ENCODE data around the gene HMGCS2. TPM values are rescaled to one million over a fixed set of nuclear protein-coding genes. Genes with fewer than 3 reads are reported as not detected.

HMGCS2 gene
- total RNA-seq, 1 experiment from 2014 or later, result 10.2 TPM

DNA sequence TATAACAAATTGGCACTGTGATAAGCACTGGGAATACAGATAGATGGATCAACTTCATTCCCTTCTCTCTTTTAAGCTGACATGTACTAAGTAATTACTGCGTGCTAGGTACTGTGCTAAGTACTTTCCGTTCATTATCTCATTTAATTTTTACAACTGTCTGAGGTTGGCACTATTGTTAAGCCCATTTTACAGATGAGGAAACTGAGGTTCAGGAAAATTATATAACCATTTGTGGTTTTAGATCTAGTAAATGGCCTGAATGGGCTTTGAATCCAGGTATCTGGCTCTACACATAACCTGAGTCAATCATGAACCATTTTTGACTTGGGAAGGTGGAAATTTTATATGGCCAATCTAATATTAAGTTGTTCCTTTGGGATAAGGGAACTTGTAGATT lies 3.6 kb upstream of the HMGCS2 start:
- no peaks in the 10 kb centered on the region for H3K36me3 ChIP-seq (ENCODE audit: control insufficient read depth, insufficient read depth, low read length)
- Mint-ChIP-seq H3K27ac (ENCODE audit: unreplicated experiment) (no peak overlapping the region), H3K4me1 (ENCODE audit: low read depth, unreplicated experiment) (peaks cover 22% of the 10 kb centered on the region), H3K27me3 (ENCODE audit: insufficient read depth, unreplicated experiment) (no peaks in the 10 kb centered on the region), H3K4me3 (ENCODE audit: unreplicated experiment) (no peak overlapping the region), H3K36me3 (ENCODE audit: insufficient read depth, unreplicated experiment) (peaks cover 3% of the 10 kb centered on the region), H3K9me3 (ENCODE audit: unreplicated experiment) (no peaks in the 10 kb centered on the region)
- H3K27me3 ChIP-seq (replicated peaks; ENCODE audit: control insufficient read depth, insufficient read depth, low read length), result no peaks in the 10 kb centered on the region
- H3K4me1 ChIP-seq, result peaks cover 84% of the 10 kb centered on the region
- no peak overlapping the region for H3K4me3 ChIP-seq (ENCODE audit: low read depth, low read length)
- ChIA-PET POLR2A (no interaction called here), CTCF (interaction anchor here (1.3 kb wide), 1 partner anchor 27 kb away, joined by 3 read pairs; no protein-coding TSS in a partner anchor)
- H3K9me3 ChIP-seq, result no peaks in the 10 kb centered on the region
- BruUV-seq (replicated peaks), result no TSS peak
- no peak for DNase-seq
- TF ChIP-seq CTCF (IDR thresholded peaks at IDR 0.05; ENCODE audit: insufficient read depth in 1 of 2, low read depth in 1 of 2, low read length in 1 of 2, severe bottlenecking in 1 of 2, unreplicated experiment in 1 of 2), result no peak
- intact Hi-C loops (cut with micrococcal nuclease; ENCODE audit: unreplicated experiment), result no loop called here

GRCh38 chr1:119771770-119772169 lies 3.1 kb upstream of the HMGCS2 start:
- intact Hi-C loops (cut with micrococcal nuclease; ENCODE audit: unreplicated experiment), result loop anchor here (1.0 kb wide), 1 partner anchor 24 kb away; no protein-coding TSS in a partner anchor
- H3K36me3 Mint-ChIP-seq (ENCODE audit: insufficient read depth, unreplicated experiment), result peaks cover 8% of the 10 kb centered on the region
- no peaks in the 10 kb centered on the region for H3K9me3 Mint-ChIP-seq (ENCODE audit: unreplicated experiment)
- H3K27me3 Mint-ChIP-seq (ENCODE audit: insufficient read depth, unreplicated experiment), result no peaks in the 10 kb centered on the region
- H3K4me1 Mint-ChIP-seq (ENCODE audit: low read depth, unreplicated experiment), result peaks cover 27% of the 10 kb centered on the region
- no TSS peak for BruUV-seq (replicated peaks)
- H3K27ac Mint-ChIP-seq (ENCODE audit: unreplicated experiment), result no peak overlapping the region
- Histone ChIP-seq H3K4me3 (ENCODE audit: low read depth, low read length) (no peak overlapping the region), H3K27me3 (replicated peaks; ENCODE audit: control insufficient read depth, insufficient read depth, low read length) (no peaks in the 10 kb centered on the region), H3K9me3 (no peaks in the 10 kb centered on the region), H3K4me1 (peaks cover 89% of the 10 kb centered on the region), H3K36me3 (ENCODE audit: control insufficient read depth, insufficient read depth, low read length) (no peaks in the 10 kb centered on the region)
- H3K4me3 Mint-ChIP-seq (ENCODE audit: unreplicated experiment), result no peak overlapping the region
- POLR2A ChIA-PET, result no interaction called here
- CTCF ChIA-PET, result interaction anchor here (1.3 kb wide), 1 partner anchor 27 kb away, joined by 3 read pairs; no protein-coding TSS in a partner anchor
- TF ChIP-seq CTCF (IDR thresholded peaks at IDR 0.05; ENCODE audit: insufficient read depth in 1 of 2, low read depth in 1 of 2, low read length in 1 of 2, severe bottlenecking in 1 of 2, unreplicated experiment in 1 of 2), result no peak
- DNase-seq, result no peak

GRCh38 chr1:119771016-119771415 lies 2.3 kb upstream of the HMGCS2 start:
- peaks cover 92% of the 10 kb centered on the region for H3K4me1 ChIP-seq
- no peak overlapping the region for H3K4me3 ChIP-seq (ENCODE audit: low read depth, low read length)
- no peak for DNase-seq
- intact Hi-C loops (cut with micrococcal nuclease; ENCODE audit: unreplicated experiment), result loop anchor here (1.0 kb wide), 1 partner anchor 24 kb away; no protein-coding TSS in a partner anchor
- CTCF ChIA-PET, result interaction anchor here (1.3 kb wide), 1 partner anchor 26 kb away, joined by 3 read pairs; no protein-coding TSS in a partner anchor
- peaks cover 9% of the 10 kb centered on the region for H3K36me3 Mint-ChIP-seq (ENCODE audit: insufficient read depth, unreplicated experiment)
- no peak overlapping the region for H3K4me3 Mint-ChIP-seq (ENCODE audit: unreplicated experiment)
- TF ChIP-seq CTCF (IDR thresholded peaks at IDR 0.05; ENCODE audit: insufficient read depth in 1 of 2, low read depth in 1 of 2, low read length in 1 of 2, severe bottlenecking in 1 of 2, unreplicated experiment in 1 of 2), result peak in 1 of 2 experiments; percentile 18
- no peaks in the 10 kb centered on the region for H3K27me3 ChIP-seq (replicated peaks; ENCODE audit: control insufficient read depth, insufficient read depth, low read length)
- POLR2A ChIA-PET, result no interaction called here
- H3K9me3 ChIP-seq, result no peaks in the 10 kb centered on the region
- no TSS peak for BruUV-seq (replicated peaks)
- H3K27me3 Mint-ChIP-seq (ENCODE audit: insufficient read depth, unreplicated experiment), result no peaks in the 10 kb centered on the region
- H3K36me3 ChIP-seq (ENCODE audit: control insufficient read depth, insufficient read depth, low read length), result no peaks in the 10 kb centered on the region
- no peaks in the 10 kb centered on the region for H3K9me3 Mint-ChIP-seq (ENCODE audit: unreplicated experiment)
- H3K27ac Mint-ChIP-seq (ENCODE audit: unreplicated experiment), result no peak overlapping the region
- peaks cover 29% of the 10 kb centered on the region for H3K4me1 Mint-ChIP-seq (ENCODE audit: low read depth, unreplicated experiment)

All from Caco-2 (cell line).